T-helper 2 cell (primary cell): Measurements from ENCODE around the gene ALPK3.

ENCODE experiments used
- DNase-seq, 5 experiments: peaks; one replicate each; pipeline versions ENCODE4 v3.0.0 to v3.0.0-alpha.2; 2012 to 2022

ALPK3 gene

GRCh38 chr15:84799511-84800187 lies 17.5 kb upstream of the ALPK3 start:
- DNase-seq = no peak

GRCh38 chr15:84800365-84800806 lies 16.8 kb upstream of the ALPK3 start:
- no peak for DNase-seq

- DNase-seq = no peak
Measured at GRCh38 chr15:84804005-84804900, 12.9 kb upstream of the ALPK3 start.

DNA sequence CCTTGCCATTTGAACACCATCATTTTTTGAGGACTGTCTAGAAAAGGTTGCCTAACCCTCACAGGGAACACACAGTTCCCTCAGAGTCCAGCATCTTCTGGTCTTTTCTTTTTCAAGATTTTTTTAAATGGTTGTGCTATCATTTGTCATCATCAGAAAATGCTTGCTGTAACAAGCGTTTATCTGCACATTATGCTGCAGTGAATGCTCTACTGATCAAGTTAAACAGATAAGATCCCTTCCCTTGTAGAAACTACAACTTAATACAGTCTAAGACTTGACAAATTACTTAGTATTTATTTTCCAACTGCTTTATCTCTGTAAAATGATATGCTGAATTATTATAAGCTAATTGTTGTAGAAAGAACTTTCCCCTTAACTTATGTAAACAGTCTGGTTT lies 11.9 kb upstream of the ALPK3 start:
- no peak for DNase-seq

- DNase-seq = peak in 1 of 5 experiments; percentile 76
Measured at GRCh38 chr15:84807228-84807627, 9.9 kb upstream of the ALPK3 start.

- DNase-seq = no peak
Measured at GRCh38 chr15:84810073-84810840, 6.9 kb upstream of the ALPK3 start.

GRCh38 chr15:84811151-84811550 lies 6.0 kb upstream of the ALPK3 start:
- no peak for DNase-seq

- no peak for DNase-seq
Measured at GRCh38 chr15:84811828-84812227, 5.3 kb upstream of the ALPK3 start.

- no peak for DNase-seq
Measured at GRCh38 chr15:84812842-84813241, 4.3 kb upstream of the ALPK3 start.

DNA sequence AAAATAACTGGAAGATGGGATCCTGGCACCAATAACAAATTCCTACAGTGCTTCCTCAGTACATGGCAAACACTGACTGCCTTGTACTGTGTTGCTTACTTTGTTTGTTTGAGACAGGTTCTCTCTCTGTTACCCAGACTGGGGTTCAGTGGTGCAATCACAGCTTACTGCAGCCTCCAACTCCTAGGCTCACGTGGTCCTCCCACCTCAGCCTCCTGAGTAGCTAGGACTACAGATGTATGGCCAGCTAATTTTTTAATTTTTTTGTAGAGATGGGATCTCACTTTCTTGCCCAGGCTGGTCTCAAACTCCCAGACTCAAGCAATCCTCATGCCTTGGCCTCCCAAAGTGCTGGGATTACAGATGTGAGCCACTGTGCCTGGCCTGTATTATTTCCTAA lies 3.7 kb upstream of the ALPK3 start:
- DNase-seq = no peak

GRCh38 chr15:84813931-84814330 lies 3.2 kb upstream of the ALPK3 start:
- no peak for DNase-seq

GRCh38 chr15:84814916-84815315 lies 2.2 kb upstream of the ALPK3 start:
- DNase-seq = no peak

GRCh38 chr15:84817466-84818081 lies 418 bp downstream of the ALPK3 start:
- DNase-seq = no peak

- DNase-seq = peak in 1 of 5 experiments; percentile 53
Measured at GRCh38 chr15:84818261-84819131, 1.3 kb downstream of the ALPK3 start.

- no peak for DNase-seq
Measured at GRCh38 chr15:84819291-84819768, 2.2 kb downstream of the ALPK3 start.

- no peak for DNase-seq
Measured at GRCh38 chr15:84819791-84820190, 2.6 kb downstream of the ALPK3 start.

GRCh38 chr15:84821501-84822021 lies 4.4 kb downstream of the ALPK3 start:
- DNase-seq = no peak

DNA sequence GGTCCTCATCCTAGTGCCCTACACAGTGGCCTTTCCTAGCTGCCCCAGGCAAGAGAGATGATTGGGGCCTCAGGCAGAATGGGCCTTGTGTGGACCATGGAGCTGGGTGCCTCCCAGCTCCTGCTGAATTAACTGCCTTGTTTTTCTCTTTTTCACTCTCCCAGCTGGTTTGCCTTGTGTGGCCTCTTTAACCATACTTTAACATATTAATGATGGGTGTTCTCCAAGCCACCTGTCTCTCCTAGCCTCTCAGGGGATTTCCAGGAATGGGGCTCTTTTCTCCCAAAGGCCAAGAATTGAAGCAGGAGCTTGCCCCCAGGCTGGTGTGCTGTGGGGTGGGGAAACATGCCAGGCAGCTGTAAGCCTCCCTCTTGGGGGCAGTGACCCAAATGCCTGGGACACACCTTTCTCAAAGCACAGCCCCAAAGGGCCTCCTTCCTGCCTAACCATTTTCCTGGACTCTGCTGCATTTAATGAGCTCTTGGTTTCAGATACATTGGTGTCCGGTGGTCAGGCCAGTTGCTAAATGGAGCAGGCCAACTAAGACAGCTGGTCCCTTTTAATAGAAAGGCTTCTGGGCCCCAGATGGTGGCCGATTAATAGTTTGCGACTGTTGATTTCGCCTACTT lies 5.6 kb downstream of the ALPK3 start:
- no peak for DNase-seq

DNA sequence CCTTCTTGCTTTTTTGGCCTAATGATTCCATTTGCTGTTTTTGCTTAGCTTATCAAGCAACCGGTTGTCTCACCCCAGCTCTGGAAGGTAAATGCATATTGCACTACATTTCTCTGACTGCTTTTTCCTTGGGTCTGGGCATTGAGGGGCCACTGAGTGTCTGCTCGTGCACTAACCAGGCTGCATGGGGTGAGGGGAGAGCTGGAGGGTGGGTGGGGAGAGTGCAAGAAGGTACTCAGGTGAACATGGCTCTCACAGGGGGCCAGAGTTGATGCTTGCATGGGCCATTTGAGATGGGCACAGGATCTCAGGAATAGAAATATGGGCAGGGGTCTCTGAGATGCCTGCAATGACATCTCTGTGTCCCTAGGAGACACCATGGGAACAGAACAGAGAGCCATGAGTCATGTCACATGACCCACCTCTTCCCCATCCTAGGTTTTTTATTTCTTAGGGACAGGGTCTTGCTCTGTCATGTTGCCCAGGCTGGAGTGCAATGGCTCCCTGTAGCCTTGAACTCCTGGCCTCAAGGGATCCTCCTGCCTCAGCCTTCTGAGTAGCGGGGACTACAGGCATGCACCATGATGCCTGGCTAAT lies 6.2 kb downstream of the ALPK3 start:
- no peak for DNase-seq

DNA sequence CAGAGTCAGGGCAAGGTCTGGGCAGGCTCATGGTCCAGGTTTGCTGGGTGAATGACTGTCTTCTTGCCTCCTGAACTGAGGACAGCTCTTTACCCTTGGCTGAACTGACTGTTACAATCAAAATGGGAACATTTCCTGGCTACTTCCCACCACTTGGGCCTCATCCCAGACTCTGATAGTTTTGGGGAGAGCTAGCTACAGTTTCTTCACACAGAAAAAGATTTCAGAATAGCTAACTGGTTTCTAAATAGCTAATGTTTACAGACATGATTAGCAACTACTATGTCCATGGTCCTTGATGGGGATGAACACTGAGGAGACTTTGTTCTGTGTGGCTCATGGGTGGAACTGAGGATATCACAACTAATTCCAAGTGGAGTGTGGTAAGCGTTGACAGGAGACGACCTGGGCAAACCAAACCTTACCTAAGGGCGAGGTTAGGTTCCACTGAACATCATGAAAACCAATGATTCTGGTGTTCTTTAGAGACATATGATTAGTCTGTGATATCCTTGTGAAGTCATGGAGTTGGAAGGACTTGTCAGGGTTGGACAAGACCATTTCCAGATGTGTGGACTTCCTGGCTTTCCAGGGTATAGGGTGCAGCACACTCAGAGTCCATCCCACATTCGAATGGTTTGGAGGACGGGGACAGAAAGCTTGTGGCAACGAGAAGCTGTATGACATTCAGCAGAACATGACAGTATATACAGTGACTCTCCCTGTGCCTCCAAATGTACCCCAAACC lies 7.3 kb downstream of the ALPK3 start:
- no peak for DNase-seq
